Upper lobe of left lung (tissue), 4 donors: ENCODE data around the gene OR5W2.
"Not testable (repeated sequence)": the region's sequence is repeated elsewhere in the genome, so short reads cannot be mapped to it uniquely, and the experiment has no call there.

Experiments used
- EP300 ChIP-seq, 4 donors: sonication (generic); formaldehyde crosslinking; IDR thresholded peaks; one replicate each; pipeline ENCODE4 v1.5.1; 2017; ENCODE audit warnings: antibody characterized with exemption in 4 of 4, control low read depth in 2 of 4
- POLR2A ChIP-seq, 4 donors: fragments of 450-650 bp; IDR thresholded peaks; one replicate each; pipeline ENCODE4 v1.5.1; 2016 to 2017; ENCODE audit warnings: antibody characterized with exemption in 4 of 4, mild to moderate bottlenecking in 2 of 4

GRCh38 chr11:55885481-55885880, 28.9 kb downstream of the OR5W2 start:
- not testable (repeated sequence) for TF ChIP-seq POLR2A, EP300 (IDR thresholded peaks at IDR 0.05)
